Panc1 (cell line): ENCODE results near the gene MARCHF6. TPM values are rescaled to one million over a fixed set of nuclear protein-coding genes. Genes with fewer than 3 reads are reported as not detected.

Source experiments
- ATAC-seq: fragments of 200-7000 bp; cut with Tn5 transposase; 2 replicates; pipeline ENCODE4 v1.9.1; 2020; ENCODE audit warnings: mild to moderate bottlenecking, moderate library complexity
- BruUV-seq: library from RNA; stranded (reverse); fragments of 400-500 nt; replicated peaks from 2 replicates; lab custom pipeline; 2021; lab: Mats Ljungman, UMichigan
- CTCF ChIA-PET: fragments of 300-600 bp; sonication (Branson Sonifier 250); formaldehyde crosslinking; loops from one replicate; lab custom pipeline; 2022; ENCODE audit warnings: antibody characterized with exemption; lab: Charles Lee
- POLR2A ChIA-PET: fragments of 300-600 bp; sonication (Branson Sonifier 250); formaldehyde crosslinking; loops from one replicate; lab custom pipeline; 2022; ENCODE audit warnings: antibody characterized with exemption; lab: Charles Lee
- DNase-seq: peaks from one replicate; pipeline ENCODE4 v3.0.0-alpha.2; 2010; ENCODE audit warnings: low read depth, low spot score
- H3K27ac ChIP-seq: 2 replicates; pipeline ENCODE4 v1.5.1; 2011; ENCODE audit warnings: mild to moderate bottlenecking, low read length, inconsistent platforms
- H3K27me3 ChIP-seq: fragments of 200-500 bp; sonication (Bioruptor generic); 2 replicates; pipeline ENCODE4 v1.6.0; 2014; ENCODE audit warnings: low read length, inconsistent platforms; ENCODE audit not compliant: control insufficient read depth, insufficient read depth
- H3K36me3 ChIP-seq: fragments of 200-500 bp; sonication (Bioruptor generic); 2 replicates; pipeline ENCODE4 v1.5.1; 2014; ENCODE audit warnings: inconsistent platforms, mild to moderate bottlenecking, low read length, moderate library complexity; ENCODE audit not compliant: control insufficient read depth, insufficient read depth
- H3K4me1 ChIP-seq: 2 replicates; pipeline ENCODE4 v1.5.1; 2011; ENCODE audit warnings: inconsistent platforms, mild to moderate bottlenecking, low read length, moderate library complexity; ENCODE audit not compliant: control insufficient read depth, insufficient read depth
- H3K4me3 ChIP-seq, 2 experiments: 2 replicates each; pipeline ENCODE4 v1.5.1; 2011 to 2012; ENCODE audit warnings: low read depth in 2 of 2, low read length in 2 of 2, mild to moderate bottlenecking in 2 of 2, inconsistent platforms in 1 of 2, moderate library complexity in 1 of 2
- H3K9me3 ChIP-seq: fragments of 200-500 bp; sonication (Bioruptor generic); 2 replicates; pipeline ENCODE4 v1.5.1; 2014; ENCODE audit warnings: low read depth, mild to moderate bottlenecking, inconsistent platforms, low read length, moderate library complexity; ENCODE audit not compliant: control insufficient read depth, insufficient read depth
- CTCF ChIP-seq: fragments of 450-650 bp; IDR thresholded peaks from 2 replicates; pipeline ENCODE4 v1.5.1; 2017; ENCODE audit warnings: mild to moderate bottlenecking
- POLR2AphosphoS5 ChIP-seq: IDR thresholded peaks from 2 replicates; pipeline ENCODE4 v1.6.1; 2012; ENCODE audit warnings: mild to moderate bottlenecking, low read depth, low read length, moderate library complexity
- REST ChIP-seq, 2 experiments: IDR thresholded peaks; 2 replicates each; pipeline ENCODE4 v1.6.1; 2011 to 2012; ENCODE audit warnings: low read depth in 2 of 2, control low read depth in 1 of 2, low read length in 1 of 2, mild to moderate bottlenecking in 1 of 2, moderate library complexity in 1 of 2; ENCODE audit not compliant: insufficient read depth in 1 of 2
- SIN3A ChIP-seq: IDR thresholded peaks from 2 replicates; pipeline ENCODE4 v1.6.1; 2012; ENCODE audit warnings: low read depth, mild to moderate bottlenecking, low read length, moderate library complexity, borderline replicate concordance; ENCODE audit not compliant: insufficient read depth
- TCF7L2 ChIP-seq: IDR thresholded peaks from 2 replicates; pipeline ENCODE4 v1.6.1; 2011; ENCODE audit warnings: mild to moderate bottlenecking, low read depth, low read length, inconsistent platforms
- in situ Hi-C: cut with HindIII; loops from 2 replicates; pipeline ENCODE4 v1.10.0; 2016; ENCODE audit warnings: low sequenced_read_pairs, low pct_unique_long_range_greater_than_20kb
- intact Hi-C: fragments of 100-400 bp; cut with micrococcal nuclease; formaldehyde crosslinking; loops from one replicate; pipeline ENCODE4 v1.10.0; 2022; ENCODE audit not compliant: unreplicated experiment
- total RNA-seq: library from RNA; stranded (reverse); gene quantifications from one replicate; pipeline ENCODE4 v1.2.1, GENCODE V29; 2021; ENCODE audit not compliant: unreplicated experiment

MARCHF6 gene
- total RNA-seq, 1 experiment from 2014 or later: 172 TPM

GRCh38 chr5:10330511-10331230 is 22.8 kb upstream of the MARCHF6 start:
- H3K27ac ChIP-seq: 0 out of 2 replicates have a peak overlapping the region, but pooled peaks have one; percentile 31
- intact Hi-C loops: no loop called here
- DNase-seq (no peak), ATAC-seq (no peak)
- CTCF ChIA-PET: no interaction called here
- H3K4me3 ChIP-seq: no peak overlapping the region
- POLR2A ChIA-PET: no interaction called here
- H3K9me3 ChIP-seq: no peaks in the 10 kb centered on the region
- TF ChIP-seq SIN3A: no peak
- TF ChIP-seq CTCF: no peak
- no peak for TF ChIP-seq TCF7L2
- TF ChIP-seq POLR2AphosphoS5: no peak
- no peak for TF ChIP-seq REST (IDR thresholded peaks at IDR 0.05; ENCODE audit: insufficient read depth in 1 of 2, low read depth in 2 of 2, low read length in 1 of 2)
- peaks cover 26% of the 10 kb centered on the region for H3K4me1 ChIP-seq
- in situ Hi-C loops: no loop called here
- BruUV-seq: no TSS peak
- H3K36me3 ChIP-seq: no peaks in the 10 kb centered on the region
- H3K27me3 ChIP-seq: no peaks in the 10 kb centered on the region

GRCh38 chr5:10331341-10331796 is 22.1 kb upstream of the MARCHF6 start:
- CTCF ChIA-PET: no interaction called here
- no peaks in the 10 kb centered on the region for H3K9me3 ChIP-seq
- DNase-seq (no peak), ATAC-seq (no peak)
- H3K36me3 ChIP-seq: no peaks in the 10 kb centered on the region
- no peaks in the 10 kb centered on the region for H3K27me3 ChIP-seq
- no peak overlapping the region for H3K27ac ChIP-seq
- H3K4me1 ChIP-seq: peaks cover 29% of the 10 kb centered on the region
- TF ChIP-seq SIN3A: no peak
- no peak for TF ChIP-seq REST (IDR thresholded peaks at IDR 0.05; ENCODE audit: insufficient read depth in 1 of 2, low read depth in 2 of 2, low read length in 1 of 2)
- TF ChIP-seq CTCF: no peak
- no peak for TF ChIP-seq TCF7L2
- no peak for TF ChIP-seq POLR2AphosphoS5
- POLR2A ChIA-PET: no interaction called here
- no peak overlapping the region for H3K4me3 ChIP-seq
- BruUV-seq: no TSS peak
- in situ Hi-C loops: no loop called here
- intact Hi-C loops: no loop called here
